HG03378 (cell line): ENCODE measurements around the gene SETD5.

Experiments used
- ATAC-seq: cut with Tn5 transposase; IDR thresholded peaks from one replicate; pipeline ENCODE4 v1.9.1; 2021; ENCODE audit warnings: mild to moderate bottlenecking, moderate library complexity; ENCODE audit not compliant: unreplicated experiment

SETD5 gene

GRCh38 chr3:9397332-9397905 lies at the start of gene SETD5:
TSS of gene SETD5 (plus strand) at chr3:9397615. CDS start at chr3:9428939, 31,324 bp downstream.
- peak; percentile 30 for ATAC-seq

GRCh38 chr3:9347887-9348286 lies 49.5 kb upstream of the SETD5 start:
- ATAC-seq = no peak

GRCh38 chr3:9349321-9350117 lies 47.9 kb upstream of the SETD5 start:
- no peak for ATAC-seq

- ATAC-seq = no peak
Observed at GRCh38 chr3:9351709-9352126, 45.7 kb upstream of the SETD5 start.

- peak; percentile 56 for ATAC-seq
Observed at GRCh38 chr3:9352917-9353752, 44.3 kb upstream of the SETD5 start.

GRCh38 chr3:9361691-9362388 lies 35.6 kb upstream of the SETD5 start:
- no peak for ATAC-seq

- ATAC-seq = peak; percentile 90
Observed at GRCh38 chr3:9362731-9363530, 34.5 kb upstream of the SETD5 start, which contains the start of gene THUMPD3. TSS of gene THUMPD3 (plus strand) at chr3:9363054. CDS start at chr3:9365069, 2,015 bp downstream.

GRCh38 chr3:9369508-9369907 lies 27.9 kb upstream of the SETD5 start:
- ATAC-seq = no peak

- ATAC-seq = no peak
Observed at GRCh38 chr3:9373465-9373864, 23.9 kb upstream of the SETD5 start.

GRCh38 chr3:9377981-9378380 lies 19.4 kb upstream of the SETD5 start:
- ATAC-seq = no peak

GRCh38 chr3:9379327-9379726 lies 18.1 kb upstream of the SETD5 start:
- no peak for ATAC-seq

- no peak for ATAC-seq
Observed at GRCh38 chr3:9380014-9380413, 17.4 kb upstream of the SETD5 start.

GRCh38 chr3:9384141-9384828 lies 13.1 kb upstream of the SETD5 start:
- ATAC-seq = no peak

GRCh38 chr3:9385187-9386077 lies 12.0 kb upstream of the SETD5 start:
- no peak for ATAC-seq

GRCh38 chr3:9386078-9386459 lies 11.3 kb upstream of the SETD5 start:
- ATAC-seq = no peak

GRCh38 chr3:9386501-9387321 lies 10.7 kb upstream of the SETD5 start:
- ATAC-seq = no peak

GRCh38 chr3:9387322-9387655 lies 10.1 kb upstream of the SETD5 start:
- no peak for ATAC-seq

GRCh38 chr3:9388142-9388541 lies 9.3 kb upstream of the SETD5 start:
- no peak for ATAC-seq
